HG03064 (cell line): ENCODE data around the gene SEH1L.
A peak's percentile ranks its signal among the peaks of the same experiment; 100 is the strongest.
"Not testable (repeated sequence)": the region's sequence is repeated elsewhere in the genome, so short reads cannot be mapped to it uniquely, and the experiment has no call there.

ENCODE experiments used
- ATAC-seq: cut with Tn5 transposase; IDR thresholded peaks from one replicate; pipeline ENCODE4 v1.9.1; 2021; ENCODE audit warnings: low read depth; ENCODE audit not compliant: unreplicated experiment

SEH1L gene, protein sequence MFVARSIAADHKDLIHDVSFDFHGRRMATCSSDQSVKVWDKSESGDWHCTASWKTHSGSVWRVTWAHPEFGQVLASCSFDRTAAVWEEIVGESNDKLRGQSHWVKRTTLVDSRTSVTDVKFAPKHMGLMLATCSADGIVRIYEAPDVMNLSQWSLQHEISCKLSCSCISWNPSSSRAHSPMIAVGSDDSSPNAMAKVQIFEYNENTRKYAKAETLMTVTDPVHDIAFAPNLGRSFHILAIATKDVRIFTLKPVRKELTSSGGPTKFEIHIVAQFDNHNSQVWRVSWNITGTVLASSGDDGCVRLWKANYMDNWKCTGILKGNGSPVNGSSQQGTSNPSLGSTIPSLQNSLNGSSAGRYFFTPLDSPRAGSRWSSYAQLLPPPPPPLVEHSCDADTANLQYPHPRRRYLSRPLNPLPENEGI

DNA sequence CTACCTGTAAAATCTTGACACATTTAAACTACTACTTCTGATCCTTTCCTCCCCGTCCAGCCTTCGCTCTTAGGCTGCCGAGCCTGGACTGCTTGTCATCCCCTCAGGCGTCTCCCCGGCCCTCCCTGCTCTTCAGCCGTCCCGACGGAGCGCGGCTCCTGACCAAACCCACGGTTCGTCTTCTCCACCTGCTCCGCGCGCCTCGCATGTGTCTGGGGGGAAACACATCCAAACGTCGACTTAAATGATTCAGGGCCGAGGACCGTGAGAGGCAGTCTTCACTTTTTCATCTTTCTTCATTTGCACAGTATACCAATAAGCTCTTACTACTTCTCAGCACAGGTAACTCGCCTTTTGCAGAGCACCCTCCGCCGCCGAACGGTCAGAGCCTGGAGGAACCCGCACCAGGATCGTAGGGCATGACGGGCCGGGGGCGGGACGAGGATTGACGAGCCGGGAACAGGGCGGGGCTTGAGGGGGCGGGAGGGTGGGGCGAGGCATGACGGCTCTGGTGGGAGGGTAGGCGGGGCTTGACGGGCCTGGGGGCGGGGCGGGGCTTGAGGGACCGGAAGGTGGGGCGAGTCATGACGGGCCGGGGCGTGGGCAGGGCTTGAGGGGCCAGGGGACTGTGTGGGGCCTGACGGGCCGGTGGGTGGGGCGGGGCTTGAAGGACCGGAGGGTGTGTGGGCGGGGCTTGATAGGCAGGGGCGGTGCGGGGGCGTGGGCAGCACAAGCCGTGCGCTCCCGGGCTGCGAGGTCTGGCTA lies at the start of gene SEH1L:
Gene SEH1L, plus strand, starts transcription at position 727 of the 765 bp plus-strand sequence. CDS start 111 bp downstream, outside the sequence.
- ATAC-seq: peak; percentile 66

DNA sequence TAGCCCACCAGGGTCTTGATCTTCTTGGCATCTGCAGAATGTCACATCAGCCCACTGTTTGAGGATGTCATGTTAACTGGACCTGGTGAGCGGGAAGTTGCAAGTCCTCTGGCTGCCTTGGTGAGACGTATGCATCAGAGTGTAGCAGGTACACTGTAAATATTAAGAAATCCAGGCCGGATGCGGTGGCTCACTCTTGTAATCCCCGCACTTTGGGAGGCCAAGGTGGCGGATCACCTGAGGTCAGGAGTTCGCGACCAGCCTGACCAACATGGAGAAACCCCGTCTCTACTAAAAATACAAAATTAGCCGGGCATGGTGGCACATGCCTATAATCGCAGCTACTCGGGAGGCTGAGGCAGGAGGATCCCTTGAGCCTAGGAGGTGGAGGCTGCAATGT lies 46.6 kb upstream of the SEH1L start:
- not testable (repeated sequence) for ATAC-seq

DNA sequence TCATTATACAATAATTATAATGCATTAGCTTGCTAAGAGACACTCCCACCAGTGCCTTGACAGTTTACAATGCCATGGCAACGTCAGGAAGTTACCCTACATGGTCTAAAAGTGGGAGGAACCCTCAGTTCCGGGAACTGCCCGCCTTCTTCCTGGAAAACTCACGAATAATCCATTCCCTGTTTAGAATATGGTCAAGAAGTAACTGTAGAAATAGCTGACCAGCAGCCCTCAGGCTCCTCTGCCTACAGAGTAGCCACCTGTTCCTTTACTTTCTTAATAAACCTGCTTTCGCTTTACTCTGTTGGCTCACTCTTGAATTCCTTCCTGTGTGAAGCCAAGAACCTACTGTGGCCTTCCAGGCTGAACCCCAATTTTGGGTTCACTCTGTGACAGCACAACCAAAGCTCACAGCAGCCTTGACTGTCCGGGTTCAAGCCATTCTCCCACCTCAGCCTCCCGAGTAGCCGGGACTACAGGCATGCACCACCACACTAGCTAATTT lies 43.7 kb upstream of the SEH1L start:
- ATAC-seq: no peak

DNA sequence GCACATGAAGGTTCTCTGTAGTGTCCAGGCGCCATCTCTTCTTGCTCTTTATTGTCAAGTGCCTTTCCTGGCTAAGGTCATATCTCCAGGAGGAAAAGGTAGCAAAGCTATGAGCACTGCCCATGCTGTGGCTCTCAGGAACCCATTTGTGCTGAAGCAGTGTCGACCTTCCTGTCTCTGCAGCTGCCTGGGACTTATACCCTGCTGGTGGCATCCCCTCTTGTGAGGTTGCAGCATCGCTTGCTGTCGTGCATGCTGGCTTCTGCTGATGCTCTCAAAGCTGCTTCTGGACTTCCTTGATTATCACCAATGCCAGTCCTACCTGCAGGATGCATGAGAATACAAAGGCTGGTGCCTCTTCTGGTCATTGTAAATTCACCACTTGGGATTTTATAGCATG lies 41.7 kb upstream of the SEH1L start:
- ATAC-seq: no peak

DNA sequence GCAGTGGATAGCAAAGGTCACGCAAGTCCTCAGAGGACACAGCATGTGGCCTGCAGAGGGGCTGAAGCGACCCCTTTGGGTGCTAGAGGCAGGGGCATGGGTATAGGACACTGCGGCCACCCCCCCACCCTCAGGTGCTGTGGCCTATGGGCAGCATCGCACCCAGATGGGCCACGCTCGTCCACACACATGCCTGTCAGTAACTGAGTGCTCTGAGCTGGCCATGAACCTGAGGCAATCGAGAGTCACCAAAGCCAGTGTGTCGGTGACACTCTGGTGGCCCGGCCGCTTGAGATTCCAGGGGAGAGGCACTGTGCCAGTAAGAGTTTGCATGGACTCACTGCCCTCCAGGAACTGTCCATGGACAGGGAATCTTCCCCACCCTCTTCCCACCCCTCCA lies 41.0 kb upstream of the SEH1L start:
- ATAC-seq: no peak

DNA sequence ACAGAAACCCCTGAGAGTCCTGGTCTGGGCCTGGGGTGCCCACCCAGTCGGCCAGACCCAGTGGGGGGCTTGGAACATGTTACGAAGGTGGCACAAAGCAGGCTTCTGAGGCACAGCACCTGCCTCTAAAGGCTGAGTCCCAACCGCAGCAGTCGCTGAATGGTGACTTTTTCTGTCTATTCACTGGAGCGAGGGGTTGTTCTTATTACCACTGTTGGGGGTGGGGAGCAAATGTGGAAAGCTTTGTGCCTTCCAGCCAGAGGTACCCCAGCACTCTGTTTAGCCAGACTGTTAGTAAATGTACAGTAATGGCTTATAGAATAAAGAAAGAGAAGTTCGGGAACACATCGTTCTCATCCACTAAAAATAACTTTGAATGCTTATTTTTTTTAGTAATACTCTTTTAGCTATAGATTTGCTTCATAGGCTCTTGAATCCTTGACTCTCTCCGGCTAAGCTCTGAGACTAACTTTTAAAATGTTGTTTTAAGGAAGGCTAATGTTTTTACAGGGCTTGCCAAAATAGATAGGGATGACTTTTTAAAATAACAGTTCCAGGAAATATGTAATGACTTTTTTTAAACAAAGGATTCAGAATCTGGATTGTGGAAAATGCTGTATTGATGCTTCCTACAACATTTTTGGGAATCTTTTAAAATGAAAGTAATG lies 40.4 kb upstream of the SEH1L start:
- ATAC-seq: no peak

DNA sequence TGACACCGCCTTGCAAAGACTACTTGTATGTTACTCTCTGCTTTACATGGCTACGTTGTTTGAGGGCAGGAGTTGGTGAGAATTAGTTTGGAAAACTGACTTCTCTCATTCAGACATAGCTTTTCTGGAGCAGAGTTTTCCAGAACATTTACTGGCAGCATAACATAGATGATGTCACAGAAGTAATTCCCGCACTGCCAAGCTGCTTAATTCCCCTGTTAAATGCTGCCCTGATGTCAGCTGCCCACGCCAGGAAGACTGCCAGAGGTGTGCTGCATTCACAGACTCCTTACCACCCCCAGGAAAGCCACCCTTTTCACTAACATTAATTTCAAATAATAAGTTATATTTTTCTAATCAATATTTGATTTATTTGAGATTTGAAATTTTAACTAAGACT lies 39.1 kb upstream of the SEH1L start:
- no peak for ATAC-seq

DNA sequence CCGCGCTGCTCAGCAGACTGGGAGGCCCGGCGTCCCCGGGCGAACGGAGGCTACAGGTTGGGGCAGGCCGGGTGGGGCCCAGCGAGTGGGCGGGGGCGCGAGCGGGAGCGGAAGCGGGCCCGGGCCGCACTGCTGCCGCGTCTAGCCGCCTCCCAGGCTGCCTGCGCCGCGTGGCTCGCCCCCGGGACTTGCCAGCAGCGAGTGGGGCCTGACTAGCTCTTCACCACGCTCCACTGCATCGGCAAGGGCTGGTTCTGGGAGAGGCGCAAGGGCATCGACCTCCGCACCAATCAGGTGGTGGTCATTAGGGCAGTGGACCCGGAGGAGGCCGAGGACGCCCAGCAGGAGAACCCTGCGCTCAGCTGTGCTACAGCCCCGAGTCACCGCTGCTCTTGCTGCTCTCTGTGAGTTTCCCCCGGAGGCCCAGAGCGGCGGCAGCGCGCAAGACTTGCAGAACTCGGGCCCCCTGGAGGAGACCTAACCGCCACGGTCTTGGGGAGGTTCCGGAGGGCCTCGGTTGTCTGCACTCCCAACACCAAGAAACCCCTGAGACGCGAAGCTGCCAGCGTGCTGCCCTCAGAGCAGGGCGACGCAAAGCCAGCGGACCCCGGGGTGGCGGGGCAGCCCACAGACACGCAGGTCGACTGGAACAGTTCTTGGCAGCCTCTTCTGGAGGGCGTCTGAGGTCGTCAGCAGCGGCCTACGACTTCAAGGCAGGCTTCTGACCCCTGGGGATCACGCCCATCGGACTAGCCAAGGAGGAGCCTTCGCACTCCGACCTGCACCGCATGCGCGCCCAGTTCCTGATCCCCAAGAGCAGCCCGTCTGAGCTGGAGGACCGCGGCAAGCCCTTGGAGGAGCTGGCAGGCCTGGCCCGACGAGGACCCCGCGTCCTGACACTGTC lies 36.5 kb upstream of the SEH1L start:
- no peak for ATAC-seq

DNA sequence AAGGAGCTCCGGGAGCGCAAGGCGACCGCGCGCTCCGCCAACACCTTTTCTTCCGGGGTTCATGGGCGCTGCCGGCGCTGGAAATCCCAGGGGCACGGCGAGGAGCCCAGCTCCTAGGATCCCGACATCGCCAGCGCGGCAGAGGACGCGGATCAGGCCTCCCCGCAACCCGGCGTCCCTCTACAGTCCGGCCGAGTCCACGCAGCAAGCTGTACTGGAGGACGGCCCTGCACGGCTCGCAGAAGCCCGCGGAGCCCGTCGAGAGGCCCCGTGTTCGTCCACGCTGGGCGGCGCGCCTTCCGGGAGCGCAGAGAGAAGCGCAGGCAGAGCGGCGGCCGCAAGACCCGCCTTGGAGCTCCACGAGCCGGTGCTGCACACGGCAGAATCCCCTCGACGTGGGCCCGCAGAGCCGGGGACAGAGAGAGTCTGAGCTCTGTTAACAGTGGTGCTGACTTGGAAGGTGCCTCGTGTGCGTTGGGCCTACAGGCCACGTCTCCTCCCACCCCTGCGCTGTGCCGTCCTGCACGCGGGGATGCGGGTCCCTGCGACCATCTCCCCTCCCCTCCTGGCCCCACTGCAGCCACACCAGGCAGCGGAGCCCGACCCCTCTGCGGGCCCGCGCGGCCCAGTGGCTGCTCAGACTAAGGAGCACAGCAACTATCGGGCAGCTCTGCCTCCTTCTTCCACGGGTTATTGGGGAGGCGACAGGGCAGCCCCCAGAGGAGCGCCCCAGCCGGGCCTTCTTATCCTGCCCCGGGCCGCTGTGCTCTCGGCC lies 35.7 kb upstream of the SEH1L start:
- no peak for ATAC-seq

DNA sequence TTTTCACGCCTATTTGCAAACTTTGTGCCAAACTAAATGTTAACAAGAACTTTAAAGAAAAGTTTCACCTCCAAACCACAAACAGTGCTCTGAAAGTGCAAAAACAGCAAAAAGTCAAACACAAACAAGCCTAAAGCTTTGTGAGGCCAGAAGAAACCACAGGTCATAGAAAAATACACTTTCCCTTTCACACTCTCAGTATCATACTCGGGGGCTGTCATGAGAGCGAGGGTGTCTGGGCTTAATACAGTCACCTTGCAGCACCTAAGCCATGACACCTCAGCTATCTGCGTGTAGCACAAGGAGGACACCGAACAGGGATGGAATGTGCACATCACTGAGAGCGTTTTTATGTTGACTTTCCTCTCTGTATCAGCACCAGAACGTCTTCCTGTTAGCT lies 26.6 kb upstream of the SEH1L start:
- ATAC-seq: no peak

DNA sequence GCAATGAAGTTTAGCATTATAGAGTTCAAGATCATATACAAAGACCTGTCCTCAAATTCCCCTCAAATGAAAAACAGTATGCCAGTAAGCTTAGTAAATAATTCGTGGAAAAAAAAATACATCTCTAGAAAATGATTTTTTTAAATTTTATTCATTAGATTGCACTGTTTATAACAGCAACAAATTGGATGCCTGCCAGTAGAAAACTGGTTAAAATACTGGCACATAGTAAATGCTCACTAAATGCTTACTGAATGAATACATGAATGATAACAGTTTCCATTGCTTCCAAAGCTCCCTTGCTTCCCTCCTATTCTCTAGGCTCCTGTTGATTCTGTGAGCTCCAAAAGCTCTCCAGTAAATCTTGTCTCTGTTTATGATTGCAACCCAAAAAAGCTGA lies 25.5 kb upstream of the SEH1L start:
- ATAC-seq: no peak

DNA sequence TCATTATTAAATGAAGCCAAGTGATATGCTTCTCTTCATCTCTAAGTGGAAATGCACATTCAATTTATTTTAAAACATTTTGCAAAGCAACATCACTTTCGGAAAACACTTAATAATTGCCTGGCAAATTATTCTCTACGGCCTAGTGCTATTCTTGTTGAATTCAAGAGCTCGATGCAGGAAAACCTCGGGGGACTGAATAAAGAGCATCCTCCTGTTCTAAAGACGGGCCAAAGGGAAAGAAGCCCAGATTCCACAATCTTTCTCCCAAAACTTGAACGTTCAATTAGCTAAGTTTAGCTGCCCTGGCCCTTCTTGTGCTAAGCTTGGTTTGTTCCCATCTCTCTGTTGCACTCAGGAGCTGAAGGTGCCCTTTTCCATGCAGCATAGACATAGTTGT lies 23.2 kb upstream of the SEH1L start:
- ATAC-seq: no peak

DNA sequence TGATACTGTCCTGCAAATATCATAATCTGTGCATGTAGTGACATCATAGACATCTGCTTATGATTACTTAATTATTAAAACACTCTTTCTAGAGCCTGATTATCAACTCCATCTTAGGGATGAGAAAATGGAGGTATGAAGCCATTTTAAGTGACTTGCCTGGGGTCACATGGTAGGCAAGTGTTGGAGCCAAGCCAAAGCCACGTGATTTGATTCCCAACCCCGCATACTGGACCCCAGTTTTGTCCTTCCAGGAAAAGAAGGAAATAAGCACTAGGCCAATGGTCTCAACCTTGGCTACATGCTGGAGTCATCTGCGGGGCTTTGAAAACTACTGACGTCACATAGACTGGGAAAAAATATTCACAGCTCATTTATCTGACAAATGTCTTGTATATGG lies 19.6 kb upstream of the SEH1L start:
- no peak for ATAC-seq

DNA sequence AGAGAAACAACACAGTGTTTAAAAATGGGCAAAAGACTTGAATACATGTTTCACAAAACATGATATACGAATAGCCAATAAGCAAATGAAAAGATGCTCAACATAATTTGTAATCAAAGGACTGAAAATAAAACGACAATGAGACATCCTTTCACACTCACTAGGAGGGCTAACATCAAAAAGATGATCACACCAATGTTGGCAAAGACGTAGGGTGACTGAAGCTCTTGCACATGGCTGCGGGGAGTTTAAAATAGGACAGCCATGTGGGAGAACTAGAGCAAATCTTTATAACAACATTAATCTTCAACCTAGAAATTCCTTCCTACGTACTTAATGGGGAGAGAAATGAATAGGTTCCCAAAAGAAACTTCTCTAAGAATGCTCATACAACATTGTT lies 19.2 kb upstream of the SEH1L start:
- no peak for ATAC-seq

DNA sequence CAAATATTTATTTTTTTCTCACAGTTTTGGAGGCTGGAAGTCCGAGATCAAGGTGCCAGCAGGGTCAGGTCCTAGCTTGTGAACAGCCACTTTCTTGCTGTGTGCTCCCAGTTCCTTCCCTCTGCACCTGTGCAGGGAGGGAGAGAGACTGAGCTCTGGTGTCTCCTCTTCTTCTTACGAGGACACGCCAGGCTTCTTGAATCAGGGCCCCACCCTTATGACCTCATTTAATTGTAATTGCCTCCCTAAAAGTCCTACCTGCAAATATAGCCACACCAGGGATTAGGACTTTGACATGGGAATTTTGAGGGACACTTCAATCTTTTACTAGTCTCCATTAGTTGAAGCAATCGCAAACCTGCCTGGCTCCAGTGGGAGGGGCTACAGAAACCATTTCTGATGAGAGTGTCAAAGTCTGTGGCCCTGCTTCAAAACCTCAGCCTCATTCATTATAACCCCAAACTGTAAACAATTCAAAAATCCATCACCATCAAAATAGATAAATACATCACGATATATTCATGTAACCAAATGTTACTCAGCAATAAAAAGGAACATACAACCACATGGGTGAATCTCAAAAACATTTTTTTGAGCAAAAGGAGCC lies 18.2 kb upstream of the SEH1L start:
- ATAC-seq: no peak

DNA sequence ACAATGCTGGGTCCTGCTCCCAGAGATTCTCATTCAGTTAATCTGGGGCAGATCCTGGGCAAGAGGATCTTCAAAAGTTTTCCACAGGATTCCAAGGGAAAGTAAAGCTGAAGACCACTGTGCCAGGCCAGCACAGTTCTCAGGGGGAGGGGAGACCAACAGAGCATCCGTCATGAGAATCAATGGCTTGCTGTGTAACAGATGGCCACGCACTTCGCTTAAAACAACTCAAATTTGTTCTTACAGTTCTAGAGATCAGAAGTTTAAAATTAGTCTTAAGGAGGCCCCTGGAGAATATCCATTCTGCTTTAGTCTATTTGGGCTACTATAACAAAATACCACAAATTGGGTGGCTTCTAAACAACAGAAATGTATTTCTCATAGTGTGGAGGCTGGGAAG lies 17.4 kb upstream of the SEH1L start:
- ATAC-seq: no peak

DNA sequence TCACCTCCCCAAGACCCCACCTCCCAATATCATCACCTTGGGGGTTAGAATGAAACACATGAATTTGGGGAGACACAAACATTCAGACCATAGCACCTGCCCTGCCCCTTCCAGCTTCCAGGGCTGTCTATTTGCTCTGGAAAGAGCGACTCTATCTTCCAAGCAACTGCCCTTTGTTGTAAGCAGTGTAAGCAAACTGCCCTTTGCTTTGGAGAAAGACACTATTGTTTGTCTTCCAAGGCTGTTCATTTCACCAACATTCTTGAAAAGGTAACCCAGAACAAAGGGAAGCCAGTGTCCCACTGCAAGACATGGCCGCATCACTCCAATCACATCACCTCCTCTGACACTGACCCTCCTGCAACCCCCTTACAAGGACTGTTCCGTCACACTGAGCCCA lies 16.9 kb upstream of the SEH1L start:
- ATAC-seq: no peak

DNA sequence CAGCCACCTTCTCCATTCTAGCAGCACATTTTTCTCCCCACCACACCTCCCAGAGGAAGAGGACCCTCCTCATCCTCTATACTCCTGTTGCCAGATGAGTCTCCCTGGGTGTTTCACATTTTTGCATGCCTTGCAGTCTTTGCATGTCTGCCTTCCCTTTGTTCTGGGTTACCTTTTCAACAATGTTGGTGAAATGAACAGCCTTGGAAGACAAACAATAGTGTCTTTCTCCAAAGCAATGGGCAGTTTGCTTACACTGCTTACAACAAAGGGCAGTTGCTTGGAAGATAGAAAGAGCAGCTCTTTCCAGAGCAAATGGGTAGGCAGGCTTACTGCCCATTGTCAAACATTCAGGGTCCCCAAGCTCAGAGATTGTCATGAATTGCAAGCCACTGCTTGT lies 14.5 kb upstream of the SEH1L start:
- no peak for ATAC-seq

DNA sequence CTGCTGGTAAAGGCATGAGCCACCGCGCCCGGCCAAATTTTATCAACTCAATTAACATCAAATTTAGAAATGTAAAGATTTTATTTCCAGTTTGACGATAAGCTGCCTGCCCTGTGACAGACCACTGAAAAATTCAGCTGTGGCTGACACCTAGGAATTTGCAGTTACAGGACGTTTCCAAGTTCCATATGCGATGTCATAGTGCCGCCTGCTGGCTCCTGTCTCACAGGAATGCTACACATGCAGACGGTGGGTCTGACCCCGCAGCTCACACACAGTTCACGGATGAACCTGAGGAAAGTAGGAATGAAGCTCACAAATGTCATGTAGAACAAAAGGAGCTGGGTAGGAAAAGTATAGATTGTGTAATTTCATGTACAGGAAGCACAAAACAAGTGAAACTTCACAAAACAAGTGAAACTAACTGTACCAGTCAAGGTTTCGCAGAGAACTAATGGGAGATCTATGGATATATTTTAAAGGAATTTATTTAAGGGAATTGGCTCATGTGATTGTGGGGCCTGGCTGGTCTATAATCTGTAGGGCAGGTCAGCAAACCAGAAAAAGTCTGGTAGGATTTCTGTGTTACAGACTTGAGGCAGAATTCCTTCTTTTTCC lies 13.2 kb upstream of the SEH1L start:
- no peak for ATAC-seq
